Ishikawa (cell line): ENCODE results near the gene ZNF804B.

Experiments
- CEBPB ChIP-seq: IDR thresholded peaks from 2 replicates; pipeline ENCODE4 v1.6.1; 2012
- CREB1 ChIP-seq: IDR thresholded peaks from 2 replicates; pipeline ENCODE4 v1.6.1; 2012; ENCODE audit warnings: low read depth
- EGR1 ChIP-seq: IDR thresholded peaks from 2 replicates; pipeline ENCODE4 v1.6.1; 2012
- EP300 ChIP-seq: IDR thresholded peaks from 2 replicates; pipeline ENCODE4 v1.6.1; 2012; ENCODE audit warnings: borderline replicate concordance
- FOXM1 ChIP-seq: IDR thresholded peaks from 2 replicates; pipeline ENCODE4 v1.6.1; 2012; ENCODE audit warnings: low read depth, borderline replicate concordance
- NFIC ChIP-seq: IDR thresholded peaks from 2 replicates; pipeline ENCODE4 v1.6.1; 2012
- RAD21 ChIP-seq: IDR thresholded peaks from 2 replicates; pipeline ENCODE4 v1.6.1; 2012; ENCODE audit warnings: low read depth
- REST ChIP-seq: IDR thresholded peaks from 2 replicates; pipeline ENCODE4 v1.6.1; 2012; ENCODE audit warnings: low read depth, mild to moderate bottlenecking
- TAF1 ChIP-seq: IDR thresholded peaks from 2 replicates; pipeline ENCODE4 v1.6.1; 2012; ENCODE audit warnings: low read depth, mild to moderate bottlenecking
- TCF12 ChIP-seq: IDR thresholded peaks from 2 replicates; pipeline ENCODE4 v1.6.1; 2012; ENCODE audit warnings: low read depth
- TEAD4 ChIP-seq: IDR thresholded peaks from 2 replicates; pipeline ENCODE4 v1.6.1; 2012
- USF1 ChIP-seq: IDR thresholded peaks from 2 replicates; pipeline ENCODE4 v1.6.1; 2012
- YY1 ChIP-seq: IDR thresholded peaks from 2 replicates; pipeline ENCODE4 v1.6.1; 2012; ENCODE audit warnings: low read depth
- ZBTB7A ChIP-seq: IDR thresholded peaks from 2 replicates; pipeline ENCODE4 v1.6.1; 2012; ENCODE audit warnings: low read depth
- TF ChIP-seq, protein P1 (sequence below): IDR thresholded peaks from 2 replicates; pipeline ENCODE4 v1.6.1; 2012

Gene ZNF804B

DNA sequence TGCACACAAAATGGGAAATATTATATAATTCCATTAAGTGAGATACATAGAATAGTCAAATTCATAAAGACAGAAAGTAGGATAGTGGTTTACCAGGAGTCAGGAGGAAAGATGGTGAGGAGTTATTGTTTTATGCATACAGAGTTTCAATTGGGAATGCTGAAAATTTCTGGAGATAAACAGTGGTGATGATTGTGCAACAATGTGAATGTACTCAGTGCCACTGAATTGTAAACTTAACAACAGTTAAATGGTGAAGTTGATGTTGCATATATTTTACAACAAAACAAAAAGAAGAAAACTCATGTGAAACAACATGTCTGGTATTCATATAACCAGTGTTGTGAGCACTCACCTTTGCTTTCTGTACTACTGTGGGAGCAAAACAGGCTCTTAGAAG, 204.9 kb downstream of the ZNF804B start:
- no peak for TF ChIP-seq TEAD4
- no peak for TF ChIP-seq EP300
- TF ChIP-seq CREB1: no peak
- TF ChIP-seq EGR1: no peak
- TF ChIP-seq, protein P1, sequence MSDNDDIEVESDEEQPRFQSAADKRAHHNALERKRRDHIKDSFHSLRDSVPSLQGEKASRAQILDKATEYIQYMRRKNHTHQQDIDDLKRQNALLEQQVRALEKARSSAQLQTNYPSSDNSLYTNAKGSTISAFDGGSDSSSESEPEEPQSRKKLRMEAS: no peak
- TF ChIP-seq RAD21: no peak

GRCh38 chr7:88965371-88965770, 205.9 kb downstream of the ZNF804B start:
- TF ChIP-seq CEBPB (no peak), USF1 (no peak), EGR1 (no peak), FOXM1 (no peak), YY1 (no peak), RAD21 (no peak), ZBTB7A (no peak), CREB1 (no peak), TAF1 (no peak), REST (no peak), TCF12 (no peak), EP300 (no peak), NFIC (no peak), TEAD4 (no peak)
- TF ChIP-seq, protein P1: no peak

GRCh38 chr7:88967432-88967831, 207.9 kb downstream of the ZNF804B start:
- no peak for TF ChIP-seq EP300
- no peak for TF ChIP-seq RAD21
- no peak for TF ChIP-seq TEAD4
- TF ChIP-seq, protein P1: no peak
- no peak for TF ChIP-seq TCF12
- no peak for TF ChIP-seq CEBPB
- TF ChIP-seq REST: no peak
- TF ChIP-seq EGR1: no peak
- TF ChIP-seq CREB1: no peak
- no peak for TF ChIP-seq ZBTB7A
- no peak for TF ChIP-seq NFIC
- no peak for TF ChIP-seq USF1
- TF ChIP-seq YY1: no peak
- no peak for TF ChIP-seq TAF1
- TF ChIP-seq FOXM1: no peak

DNA sequence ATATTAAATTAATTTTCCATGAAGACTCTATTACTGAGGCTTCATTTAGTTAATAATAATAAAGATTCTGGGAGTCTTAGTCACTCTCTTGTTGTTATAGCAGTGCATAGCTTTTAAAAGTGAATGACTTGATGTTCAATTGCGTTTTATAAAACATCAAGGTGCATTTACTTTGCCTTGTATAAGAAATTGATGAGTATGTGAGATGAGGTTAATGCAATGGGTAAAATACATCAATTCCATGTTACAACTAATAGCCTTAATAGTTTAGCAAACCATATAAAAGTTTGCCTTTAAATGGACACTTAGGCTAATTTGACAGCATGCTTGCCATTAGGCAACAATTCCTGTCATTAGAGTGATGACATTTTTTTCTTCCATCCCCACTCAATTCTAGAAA, 209.7 kb downstream of the ZNF804B start:
- TF ChIP-seq ZBTB7A (no peak), YY1 (no peak), EGR1 (no peak), CREB1 (no peak), REST (no peak), USF1 (no peak), RAD21 (no peak), EP300 (no peak), NFIC (no peak), FOXM1 (no peak), TCF12 (no peak), CEBPB (no peak)
- TF ChIP-seq, protein P1: no peak
